GM19240 (cell line): ENCODE results near the gene FBXO27.
A peak's percentile ranks its signal among the peaks of the same experiment; 100 is the strongest.
"Not testable (repeated sequence)": the region's sequence is repeated elsewhere in the genome, so short reads cannot be mapped to it uniquely, and the experiment has no call there.

ENCODE experiments used
- DNase-seq: peaks from one replicate; pipeline ENCODE4 v3.0.0; 2011; ENCODE audit warnings: low spot score; ENCODE audit not compliant: insufficient read length

Gene FBXO27

GRCh38 chr19:38989066-38989605 is 43.2 kb downstream of the FBXO27 start:
- DNase-seq = no peak

GRCh38 chr19:38988627-38989026 is 43.7 kb downstream of the FBXO27 start:
- DNase-seq = not testable (repeated sequence)

- DNase-seq = not testable (repeated sequence)
These were observed 44.6 kb downstream of the FBXO27 start for GRCh38 chr19:38987745-38988144.

GRCh38 chr19:38985262-38985661 is 47.1 kb downstream of the FBXO27 start:
- no peak for DNase-seq

- DNase-seq = no peak
These were observed 51.6 kb downstream of the FBXO27 start for GRCh38 chr19:38980583-38981374.

GRCh38 chr19:38979812-38980211 is 52.5 kb downstream of the FBXO27 start:
- DNase-seq = no peak

GRCh38 chr19:38978326-38978689 is 54.0 kb downstream of the FBXO27 start:
- DNase-seq = no peak

GRCh38 chr19:38977445-38978325 is 54.7 kb downstream of the FBXO27 start:
- DNase-seq = peak; percentile 63

GRCh38 chr19:38975861-38976271 is 56.5 kb downstream of the FBXO27 start:
- DNase-seq = no peak

- DNase-seq = no peak
These were observed 57.0 kb downstream of the FBXO27 start, which contains the start of gene FBXO17 for GRCh38 chr19:38975214-38975860. FBXO17 (minus strand) TSS chr19:38975742; CDS start chr19:38950319, 25,423 bp downstream.

GRCh38 chr19:38974624-38975213 is 57.6 kb downstream of the FBXO27 start:
- no peak for DNase-seq
